Stimulated activated CD4-positive, alpha-beta T cell treated with anti-CD3 and anti-CD28 coated beads, Interleukin-15, amount 100 ng/mL, for 1 hour (primary cell): Measurements from ENCODE around the gene MYO18B.

Source experiments
- DNase-seq, 2 donors: peaks; one replicate each; pipeline ENCODE4 v3.0.0-alpha.2; 2020; ENCODE audit warnings: low read depth in 1 of 2, low spot score in 1 of 2

MYO18B gene

DNA sequence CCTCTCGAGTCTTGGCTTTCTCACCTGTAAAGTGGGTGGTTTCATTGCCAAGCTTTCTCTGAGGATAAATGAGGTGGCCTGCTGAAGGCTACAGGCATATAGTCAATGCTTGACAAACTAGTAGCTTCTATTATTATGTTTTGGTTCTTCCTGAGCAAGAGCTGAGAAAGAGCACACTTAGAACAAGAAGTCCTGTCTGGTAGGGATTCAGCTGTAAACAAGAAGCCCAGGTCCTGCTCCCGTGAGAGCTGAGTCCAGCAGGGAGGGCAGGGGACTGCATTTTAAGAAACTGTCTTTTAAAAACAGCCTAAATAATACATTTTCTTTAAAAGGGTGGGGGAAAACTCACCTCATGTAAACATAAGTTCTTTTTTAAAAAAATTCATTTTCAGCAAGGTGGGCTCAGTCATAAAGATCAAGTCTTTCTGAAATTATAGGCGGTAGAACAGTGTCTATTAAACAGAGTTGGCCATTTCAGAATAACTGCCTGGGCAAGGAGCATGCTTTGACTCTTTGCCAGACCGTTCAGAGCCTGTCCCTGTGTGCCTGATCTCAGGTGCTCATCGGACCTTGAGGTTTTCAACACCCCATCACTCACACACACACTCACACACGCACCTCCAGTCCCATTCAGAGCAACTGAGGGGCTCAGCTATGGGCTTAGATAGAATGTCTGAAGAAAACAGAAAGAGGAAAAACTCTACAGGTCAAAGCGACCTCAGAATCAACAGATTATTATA is 29.2 kb upstream of the MYO18B start:
- no peak for DNase-seq

DNA sequence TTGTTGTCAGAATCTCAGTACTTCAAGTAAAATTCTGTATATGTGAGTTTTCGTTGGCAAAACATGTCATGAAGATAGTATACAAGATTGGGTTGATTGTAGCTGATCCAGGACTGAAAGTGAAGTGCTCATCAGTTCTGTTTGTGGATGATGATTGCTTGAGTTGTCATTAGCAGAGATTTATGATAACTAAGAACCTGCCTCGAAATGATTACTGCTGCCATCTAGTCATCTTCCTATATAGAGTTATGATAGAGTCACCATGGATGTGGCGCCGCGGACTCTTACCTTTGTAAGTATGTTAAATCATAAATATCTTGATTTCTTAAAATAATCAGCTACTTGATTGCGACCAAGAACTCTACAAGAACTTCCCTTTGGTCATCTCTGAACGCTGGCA is 27.9 kb upstream of the MYO18B start:
- no peak for DNase-seq

DNA sequence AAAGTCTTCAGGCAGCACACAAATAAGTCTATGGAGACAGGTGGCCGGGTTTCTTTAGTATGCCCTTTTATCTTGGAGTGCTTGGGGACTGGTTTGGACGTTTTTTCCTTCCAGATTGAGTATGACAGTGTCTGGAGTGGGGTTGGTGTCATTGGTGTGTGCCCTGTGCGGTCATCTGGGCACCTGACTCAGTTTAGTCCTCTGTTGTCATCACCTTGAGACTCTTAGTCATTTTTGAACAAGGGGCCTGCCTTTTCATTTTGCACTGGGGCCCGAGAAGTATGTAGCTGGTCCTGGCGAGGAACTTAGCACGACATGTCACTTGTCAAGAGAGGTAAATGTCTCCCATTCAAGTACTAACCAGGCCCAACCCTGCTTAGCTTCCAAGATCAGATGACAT is 27.2 kb upstream of the MYO18B start:
- no peak for DNase-seq

DNA sequence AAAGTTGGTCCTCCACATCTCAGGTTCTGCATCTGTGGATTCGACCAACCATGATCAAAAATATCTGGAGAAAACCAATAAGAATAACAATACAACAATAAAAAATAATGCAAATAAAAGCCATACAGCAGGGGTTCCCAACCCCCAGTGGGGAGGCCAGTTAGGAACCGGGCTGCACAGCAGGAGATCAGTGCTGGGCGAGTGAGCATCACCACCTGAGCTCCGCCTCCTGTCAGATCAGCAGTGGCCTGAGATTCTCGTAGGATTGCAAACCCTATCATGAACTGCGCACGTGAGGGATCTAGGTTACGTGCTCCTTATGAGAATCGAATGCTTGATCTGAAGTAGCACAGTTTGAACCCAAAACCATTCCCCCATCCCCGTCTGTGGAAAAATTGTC is 25.4 kb upstream of the MYO18B start:
- no peak for DNase-seq

DNA sequence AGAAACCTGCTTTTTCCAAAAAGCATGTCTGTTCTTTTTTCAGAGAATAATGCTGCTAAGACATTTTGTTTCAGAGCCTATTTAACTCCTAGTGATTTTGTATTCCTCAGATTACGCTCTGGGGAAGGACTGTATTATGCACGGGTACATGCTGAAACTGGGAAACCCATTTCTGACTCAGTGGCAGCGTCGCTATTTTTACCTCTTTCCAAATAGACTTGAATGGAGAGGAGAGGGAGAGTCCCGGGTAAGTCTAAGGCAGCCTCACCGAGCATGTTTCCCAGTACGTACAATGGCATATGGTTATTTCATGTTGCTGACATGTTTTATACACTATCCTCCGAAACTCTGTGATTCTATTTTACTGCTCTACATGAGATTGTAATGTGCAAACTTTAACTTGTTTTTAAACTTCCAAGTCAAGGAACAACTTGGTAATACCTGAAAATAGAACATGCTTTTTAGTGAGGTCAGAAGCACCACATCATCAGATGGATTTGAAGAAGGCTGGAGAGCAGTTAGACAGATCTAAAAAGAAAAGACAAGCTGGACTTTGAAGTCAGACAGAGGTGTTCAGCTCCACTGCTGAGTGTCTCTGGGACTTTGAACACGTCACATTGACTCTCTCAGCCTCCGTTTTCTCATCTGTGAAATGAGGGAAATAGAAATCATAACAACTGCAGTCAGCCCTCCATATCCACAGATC is 23.7 kb upstream of the MYO18B start:
- DNase-seq: no peak

DNA sequence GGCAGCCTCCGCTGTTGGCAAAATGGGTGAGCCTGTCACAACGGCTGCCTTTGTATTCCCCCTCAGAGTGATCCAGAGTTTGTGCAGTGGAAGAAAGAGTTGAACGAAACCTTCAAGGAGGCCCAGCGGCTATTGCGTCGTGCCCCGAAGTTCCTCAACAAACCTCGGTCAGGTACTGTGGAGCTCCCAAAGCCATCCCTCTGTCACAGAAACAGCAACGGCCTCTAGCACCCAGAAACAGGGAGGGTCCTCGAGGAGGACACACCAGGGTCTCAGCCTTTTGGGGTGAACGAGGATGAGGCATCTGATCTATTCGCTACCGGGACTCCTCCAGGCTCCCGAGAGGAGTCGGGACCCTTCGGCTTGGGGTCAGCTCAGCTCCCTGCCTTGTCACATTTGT is 19.8 kb upstream of the MYO18B start:
- no peak for DNase-seq

DNA sequence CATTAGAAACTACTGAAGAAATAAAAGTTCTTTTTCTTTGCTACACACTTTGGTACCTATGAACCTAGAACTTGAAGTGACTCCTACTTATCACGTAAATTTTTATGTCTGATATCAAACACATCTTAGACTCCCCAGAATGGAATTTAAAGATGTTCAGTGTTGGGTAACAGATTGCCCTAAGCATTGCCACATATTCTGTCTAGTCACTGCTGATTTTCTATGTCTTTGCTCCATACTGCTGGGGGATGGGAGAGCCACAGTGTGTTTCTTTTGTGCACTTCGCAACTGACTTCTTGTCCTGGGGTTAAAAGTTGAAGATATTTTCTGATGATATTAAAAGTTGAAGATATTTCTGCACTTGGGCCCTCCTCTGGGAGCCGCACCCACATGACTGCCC is 19.4 kb upstream of the MYO18B start:
- DNase-seq: no peak

DNA sequence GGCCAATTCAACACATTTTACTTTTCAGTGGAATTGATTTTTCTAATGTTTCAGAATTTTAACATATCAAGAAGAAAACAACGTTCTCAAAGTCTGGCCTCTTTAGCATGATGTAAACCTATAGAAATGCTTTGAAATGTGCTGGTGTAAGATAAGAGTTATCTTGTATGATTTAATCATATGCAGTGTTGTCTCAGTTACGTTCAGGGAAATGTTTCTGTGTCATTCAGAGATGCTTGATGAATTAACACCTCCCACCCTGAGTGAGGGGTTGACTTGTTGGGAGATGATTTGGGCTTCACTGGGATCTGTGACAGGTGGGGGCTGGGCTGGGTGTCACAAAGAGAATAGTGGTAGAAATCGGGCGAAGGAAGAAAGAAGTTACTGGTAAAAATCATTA is 15.7 kb upstream of the MYO18B start:
- DNase-seq: no peak

DNA sequence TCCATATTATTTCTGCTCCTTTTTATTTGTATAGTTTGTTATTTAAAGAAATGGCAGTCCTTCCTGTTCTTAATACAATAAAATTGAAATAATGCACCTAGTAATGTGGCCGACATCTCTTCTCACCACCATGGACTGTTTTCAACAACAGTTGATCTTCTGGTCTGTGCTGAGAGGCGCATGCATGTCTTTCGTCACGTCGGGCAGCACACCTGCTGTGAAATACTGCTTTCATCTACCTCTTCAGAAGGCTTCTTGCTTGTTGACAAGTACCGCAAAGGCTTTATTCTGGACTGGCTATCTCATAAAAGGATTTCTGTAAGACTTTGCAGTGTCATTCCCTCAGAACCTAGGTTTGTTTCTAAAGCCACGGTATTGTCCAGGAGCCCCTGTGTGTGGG is 13.9 kb upstream of the MYO18B start:
- DNase-seq: no peak

DNA sequence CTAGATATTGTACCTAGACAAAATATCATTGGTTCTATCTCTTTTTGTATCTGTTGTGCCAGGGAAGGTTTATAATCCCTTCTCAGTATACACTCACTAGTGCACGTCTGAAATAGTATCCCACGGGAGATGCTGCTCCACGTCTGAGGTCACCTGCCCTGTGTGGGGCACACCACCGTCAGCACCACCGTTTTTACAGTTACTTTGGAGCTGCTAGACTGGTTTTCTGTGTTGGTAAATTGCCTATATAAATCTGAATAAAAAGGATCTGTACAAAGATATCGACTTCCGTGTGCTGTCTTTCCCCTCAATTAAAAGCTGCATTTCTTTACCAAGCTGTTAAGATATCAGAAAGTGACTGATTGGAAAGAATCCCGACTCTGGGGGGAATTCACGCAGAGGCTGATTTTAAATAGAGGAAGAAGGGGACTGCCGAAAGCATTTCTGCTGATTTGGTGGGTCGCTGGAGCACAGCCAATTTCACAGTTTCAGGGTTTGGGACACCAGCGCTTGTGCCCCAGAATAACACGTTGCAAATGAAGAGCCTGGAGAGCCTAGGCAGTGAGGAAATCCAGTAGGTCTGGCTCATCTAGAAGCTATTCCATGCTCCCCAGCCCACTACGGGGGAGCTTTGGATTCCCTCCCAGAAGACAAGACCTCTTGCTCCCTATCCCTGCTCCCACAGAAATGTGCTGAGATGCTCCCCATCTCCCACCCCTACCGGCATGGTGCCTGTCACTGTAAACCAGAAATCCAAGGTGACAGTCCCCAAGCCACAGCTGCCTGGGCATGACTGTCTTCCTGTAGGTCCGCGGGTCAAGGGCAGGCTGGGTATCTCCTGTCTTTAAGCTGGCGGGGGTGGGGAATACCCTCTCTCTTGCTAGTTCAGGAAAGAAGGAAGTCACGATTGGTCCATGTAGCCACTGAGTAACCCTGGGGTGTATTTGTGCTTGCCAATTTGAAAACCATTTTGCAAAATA is 12.7 kb upstream of the MYO18B start:
- no peak for DNase-seq

DNA sequence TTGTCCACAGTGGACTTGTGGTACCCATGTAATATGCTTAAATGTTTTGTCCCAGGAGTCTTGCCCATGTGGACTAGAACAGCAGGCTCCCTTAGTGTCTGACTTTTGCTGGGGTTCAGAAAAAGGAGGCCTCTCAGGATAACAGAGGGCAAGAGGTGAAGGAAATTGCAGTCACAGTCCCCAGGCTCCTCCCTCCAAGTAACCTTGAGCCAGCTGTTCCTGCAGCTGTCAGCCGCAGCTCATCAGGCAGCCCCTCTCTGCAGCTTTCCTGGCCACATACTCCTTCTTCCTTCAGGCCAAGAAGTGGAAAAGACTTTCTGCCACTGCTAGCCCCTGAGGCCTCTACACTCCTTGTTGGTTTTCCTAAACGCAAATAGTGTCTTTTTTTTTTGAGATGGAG is 6.3 kb upstream of the MYO18B start:
- DNase-seq: no peak

DNA sequence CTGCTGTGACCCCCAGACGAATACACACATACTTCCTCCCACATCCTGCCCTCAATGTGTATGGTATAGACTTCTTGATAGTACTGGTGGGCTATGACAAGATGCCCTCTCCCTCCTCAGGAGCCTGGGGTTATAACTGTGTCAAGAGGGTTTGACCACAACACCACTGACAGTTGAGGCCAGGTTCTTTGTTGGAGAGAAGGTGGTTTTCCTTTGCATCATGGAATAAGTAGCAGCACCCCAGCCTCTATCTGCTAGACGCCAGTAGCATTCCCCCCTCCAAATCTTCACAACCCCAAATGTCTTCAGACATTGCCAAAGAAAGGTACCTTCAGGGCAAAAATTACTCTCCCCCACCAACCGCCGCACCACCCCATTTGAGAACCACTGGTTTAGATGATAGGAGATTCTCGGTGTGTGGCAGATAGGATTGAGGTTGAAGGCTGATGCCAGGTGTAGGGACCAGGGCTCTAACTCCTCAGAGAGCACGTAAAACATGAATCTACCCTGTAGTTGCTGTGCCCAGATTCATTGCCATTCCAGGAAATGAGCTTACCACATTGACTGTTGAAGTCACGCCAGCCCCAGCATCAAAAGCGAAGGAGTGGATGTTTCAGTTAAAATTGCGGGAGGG is 5.5 kb upstream of the MYO18B start:
- no peak for DNase-seq

DNA sequence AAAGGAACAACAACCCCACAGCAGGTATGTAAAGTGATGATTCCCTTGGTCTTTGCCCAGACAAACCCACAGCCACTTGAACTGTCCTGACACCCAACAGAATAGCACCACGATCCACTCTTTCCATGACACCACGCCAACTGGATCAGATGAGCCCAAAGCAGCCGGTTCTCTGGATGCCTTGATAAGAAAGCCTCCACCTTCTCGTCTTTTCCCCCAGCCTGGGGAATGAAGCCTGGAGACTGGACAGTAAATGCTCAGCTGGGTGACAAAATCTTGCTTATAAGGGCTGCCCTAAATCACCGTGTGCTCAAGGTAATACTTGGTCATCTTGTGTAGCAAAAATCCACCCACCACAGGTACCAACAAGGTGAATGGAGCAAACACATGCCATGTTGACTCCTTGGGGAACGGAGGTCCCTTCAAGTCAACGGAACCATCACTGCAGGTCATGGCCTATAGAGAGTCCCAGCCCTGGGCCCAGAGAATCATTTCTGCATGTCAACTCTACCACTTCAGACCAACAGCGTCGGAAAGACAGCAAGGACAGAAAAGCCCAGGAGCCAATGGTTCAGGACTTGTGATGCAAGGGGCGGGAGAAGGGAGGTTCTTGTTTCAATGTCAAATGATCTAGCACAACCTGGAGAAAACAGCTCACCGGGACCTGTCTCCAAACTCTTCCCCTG is 2.2 kb upstream of the MYO18B start:
- DNase-seq: no peak

DNA sequence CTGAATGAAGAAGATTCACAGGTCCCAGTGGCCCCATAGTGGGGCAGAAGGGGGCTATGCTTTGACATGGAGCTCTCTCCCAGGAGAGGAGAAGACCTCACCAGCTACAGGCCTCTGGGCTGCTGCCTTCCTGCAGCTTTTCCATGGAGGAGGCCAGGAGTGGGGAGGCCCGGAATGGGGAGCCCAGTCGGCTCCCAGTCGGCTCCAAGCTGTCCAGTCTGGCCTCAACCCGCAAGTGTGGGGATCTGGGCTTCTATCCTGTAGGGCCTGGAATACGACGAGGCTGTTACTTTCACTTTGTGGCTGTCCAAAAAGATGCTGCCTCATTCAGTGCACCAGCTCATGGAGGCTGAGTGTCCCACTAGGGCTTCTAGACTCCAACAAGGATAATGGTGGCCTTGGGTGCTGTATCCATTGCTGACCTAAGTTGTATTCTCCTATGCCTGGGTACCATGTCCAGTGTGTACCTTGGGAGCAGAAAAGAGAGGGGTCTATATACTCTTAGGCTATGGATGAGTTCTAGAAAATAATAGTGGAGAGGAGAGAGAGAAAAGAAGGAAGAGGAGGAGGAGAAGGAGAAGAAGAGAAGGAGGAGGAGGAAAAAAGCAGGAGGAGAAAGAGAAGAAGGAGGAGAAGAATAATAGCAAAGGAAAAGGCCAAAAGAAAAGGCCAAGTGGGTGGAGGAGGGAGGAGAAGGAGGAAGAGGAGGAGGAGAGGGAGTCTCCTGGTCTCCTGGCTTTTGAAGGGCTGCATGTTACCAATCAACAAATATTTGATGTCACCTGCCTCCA is 1.1 kb downstream of the MYO18B start:
- DNase-seq: no peak

DNA sequence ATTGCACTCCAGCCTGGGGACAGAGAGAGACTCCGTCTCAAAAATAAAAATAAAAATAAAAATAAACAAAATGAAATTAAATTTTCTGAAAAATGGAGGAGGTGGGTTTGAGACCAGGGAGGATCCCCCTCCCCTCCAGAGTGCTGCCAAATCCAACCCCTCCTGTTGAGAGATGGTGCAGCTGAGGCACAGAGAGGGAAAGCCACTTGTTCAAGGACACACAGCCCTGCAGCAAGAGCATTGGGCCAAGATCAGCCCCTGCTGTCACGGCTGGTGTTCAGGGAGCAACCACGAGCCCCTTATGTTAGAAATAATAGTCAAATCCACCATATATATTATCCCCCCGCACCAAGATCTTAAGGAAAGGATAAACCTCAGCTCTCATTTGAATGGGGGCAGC is 2.7 kb downstream of the MYO18B start:
- no peak for DNase-seq

DNA sequence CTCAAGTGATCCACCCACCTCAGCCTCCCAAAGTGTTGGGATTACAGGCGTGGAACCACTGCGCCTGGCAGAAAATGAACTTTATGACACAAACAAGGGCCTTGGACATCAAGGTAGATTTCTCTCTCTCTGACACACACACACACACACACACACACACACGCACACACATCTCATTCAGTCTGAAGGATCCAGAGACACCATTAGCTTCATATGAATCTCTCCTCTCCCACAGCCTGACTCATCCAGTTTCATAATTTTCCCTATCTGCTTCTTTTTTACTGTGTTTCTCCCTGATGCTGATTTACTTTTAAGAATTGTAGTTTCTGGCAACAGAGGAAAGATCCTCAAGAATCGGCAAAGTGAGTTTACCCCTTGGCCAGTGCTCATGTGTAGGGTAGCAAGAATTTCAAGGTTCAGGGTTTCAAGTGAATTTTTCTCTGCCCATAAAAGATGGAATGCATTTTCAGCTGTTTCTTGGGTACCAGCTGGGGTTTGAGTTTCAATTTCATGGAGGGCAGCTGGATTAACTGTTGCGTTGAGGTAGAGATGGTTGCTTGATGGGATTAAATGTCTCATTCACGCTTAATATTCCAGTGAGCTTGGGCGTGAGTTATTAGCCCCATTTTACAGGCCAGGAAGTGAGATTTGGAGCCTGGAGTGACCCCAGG is 3.5 kb downstream of the MYO18B start:
- no peak for DNase-seq

DNA sequence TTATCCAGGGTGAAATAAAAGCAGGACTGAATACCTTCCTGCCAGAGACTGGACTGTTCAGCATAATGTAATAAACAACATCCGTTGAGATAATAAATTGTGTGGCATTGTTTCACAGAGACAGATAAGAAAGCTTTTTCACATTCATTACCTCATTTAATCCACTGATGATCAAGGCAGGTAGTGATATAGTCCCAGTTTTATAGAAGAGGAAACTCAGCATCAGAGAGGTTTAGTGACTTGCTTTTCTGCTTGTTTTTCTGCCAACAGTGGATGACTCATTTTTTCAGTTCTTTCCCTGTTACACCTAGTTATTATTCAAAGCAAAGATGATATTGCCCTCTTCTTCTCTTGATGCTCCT is 4.0 kb downstream of the MYO18B start:
- no peak for DNase-seq

DNA sequence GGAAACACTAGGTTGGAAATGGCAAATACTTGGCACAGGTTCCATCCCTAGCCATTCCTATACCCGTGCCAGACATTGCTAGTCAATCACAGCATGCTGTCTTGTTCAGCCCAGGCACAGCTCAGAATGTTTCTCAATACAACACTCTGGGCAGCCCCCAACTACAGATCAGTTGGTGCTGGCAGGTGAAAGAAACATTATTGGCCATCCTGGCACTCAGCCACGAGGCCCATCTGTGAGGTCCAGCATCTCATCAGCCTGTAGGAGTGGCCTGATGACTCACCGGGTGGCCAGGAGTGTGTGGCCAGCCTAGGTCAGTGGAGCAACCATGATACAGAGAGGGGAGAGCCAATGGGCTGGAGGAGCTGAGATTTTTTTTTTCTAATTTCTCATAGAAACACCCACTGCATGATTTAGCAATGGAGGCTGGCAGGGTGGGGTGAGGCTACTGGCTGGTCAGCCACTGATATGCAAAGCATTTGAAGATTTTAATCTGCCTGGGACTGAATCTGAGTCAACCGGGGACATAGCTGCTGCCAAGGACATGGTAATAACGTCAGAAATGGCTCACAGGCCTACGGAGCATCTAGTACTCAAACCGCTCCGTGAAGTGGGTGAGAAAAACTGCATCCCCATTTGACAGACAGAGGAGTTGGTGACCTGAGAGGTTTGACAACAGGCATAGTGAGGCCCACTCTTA is 5.4 kb downstream of the MYO18B start:
- DNase-seq: no peak

DNA sequence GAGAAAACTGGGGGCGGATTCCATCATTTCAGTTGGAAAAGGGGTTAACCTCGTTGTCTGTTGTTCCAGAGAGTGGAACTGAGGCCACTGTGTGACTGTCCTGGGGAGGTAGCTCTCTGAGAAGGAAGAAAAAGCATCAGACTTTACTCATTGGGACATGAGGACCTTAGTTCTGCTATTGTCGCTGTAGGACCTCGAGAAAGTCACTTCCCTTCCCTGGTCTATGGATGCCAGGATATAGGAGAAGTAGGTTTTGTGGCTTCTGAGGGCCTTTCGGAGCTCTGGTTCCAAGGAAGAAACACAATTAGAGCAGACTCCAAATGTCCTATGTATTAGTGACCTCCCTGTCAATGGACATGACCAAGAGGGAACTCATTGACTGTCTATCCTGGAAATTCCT is 6.2 kb downstream of the MYO18B start:
- no peak for DNase-seq
